Esophagus muscularis mucosa (tissue), 4 donors: Measurements from ENCODE around the gene PHF11.

Source experiments
- EP300 ChIP-seq: sonication (generic); formaldehyde crosslinking; IDR thresholded peaks from one replicate; pipeline ENCODE4 v1.6.1; 2017; ENCODE audit warnings: antibody characterized with exemption
- POLR2A ChIP-seq: fragments of 450-650 bp; IDR thresholded peaks from one replicate; pipeline ENCODE4 v1.6.1; 2017; ENCODE audit warnings: antibody characterized with exemption, moderate library complexity, mild to moderate bottlenecking, low read depth
- POLR2AphosphoS5 ChIP-seq, 2 donors: sonication (generic); formaldehyde crosslinking; IDR thresholded peaks; one replicate each; pipeline ENCODE4 v1.6.1; 2017; ENCODE audit warnings: antibody characterized with exemption in 2 of 2
- TF ChIP-seq, protein P1 (sequence below), 3 experiments: fragments of 200-600 bp in 2 of 3; fragments of 450-650 bp in 1 of 3; sonication (generic) in 2 of 3; IDR thresholded peaks; one replicate each; pipeline ENCODE4 v1.5.1; 2017 to 2019; ENCODE audit warnings: antibody characterized with exemption in 3 of 3, mild to moderate bottlenecking in 2 of 3, moderate library complexity in 1 of 3

DNA sequence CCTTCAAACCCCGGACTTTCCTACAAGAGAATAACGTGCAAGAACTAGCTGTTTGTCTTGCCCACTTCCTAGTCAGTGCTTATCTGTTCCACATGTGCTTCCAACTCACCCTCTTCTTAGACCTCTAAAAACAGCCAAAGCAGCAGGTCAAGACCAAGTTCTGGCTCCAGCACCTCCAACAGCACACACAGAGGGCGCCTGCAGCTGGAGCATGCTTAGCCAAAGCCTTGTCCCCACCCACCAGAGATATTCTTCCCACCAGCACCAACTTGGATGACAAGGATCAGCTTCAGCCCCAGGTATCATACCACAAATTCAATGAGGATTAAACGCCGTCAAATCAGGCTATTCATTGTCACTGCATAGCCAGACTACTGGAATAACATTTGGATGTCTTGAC is 71.7 kb downstream of the PHF11 start:
- TF ChIP-seq, protein P1, sequence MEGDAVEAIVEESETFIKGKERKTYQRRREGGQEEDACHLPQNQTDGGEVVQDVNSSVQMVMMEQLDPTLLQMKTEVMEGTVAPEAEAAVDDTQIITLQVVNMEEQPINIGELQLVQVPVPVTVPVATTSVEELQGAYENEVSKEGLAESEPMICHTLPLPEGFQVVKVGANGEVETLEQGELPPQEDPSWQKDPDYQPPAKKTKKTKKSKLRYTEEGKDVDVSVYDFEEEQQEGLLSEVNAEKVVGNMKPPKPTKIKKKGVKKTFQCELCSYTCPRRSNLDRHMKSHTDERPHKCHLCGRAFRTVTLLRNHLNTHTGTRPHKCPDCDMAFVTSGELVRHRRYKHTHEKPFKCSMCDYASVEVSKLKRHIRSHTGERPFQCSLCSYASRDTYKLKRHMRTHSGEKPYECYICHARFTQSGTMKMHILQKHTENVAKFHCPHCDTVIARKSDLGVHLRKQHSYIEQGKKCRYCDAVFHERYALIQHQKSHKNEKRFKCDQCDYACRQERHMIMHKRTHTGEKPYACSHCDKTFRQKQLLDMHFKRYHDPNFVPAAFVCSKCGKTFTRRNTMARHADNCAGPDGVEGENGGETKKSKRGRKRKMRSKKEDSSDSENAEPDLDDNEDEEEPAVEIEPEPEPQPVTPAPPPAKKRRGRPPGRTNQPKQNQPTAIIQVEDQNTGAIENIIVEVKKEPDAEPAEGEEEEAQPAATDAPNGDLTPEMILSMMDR (IDR thresholded peaks at IDR 0.05), result no peak
- TF ChIP-seq POLR2A (no peak), POLR2AphosphoS5 (IDR thresholded peaks at IDR 0.05) (no peak), EP300 (no peak)
